Activated T-cell treated with anti-CD3 and anti-CD28 coated beads for 4 hours (primary cell): ENCODE data around the gene SIRT6.
"Not testable (repeated sequence)": the region's sequence is repeated elsewhere in the genome, so short reads cannot be mapped to it uniquely, and the experiment has no call there.

Experiments
- DNase-seq: peaks from one replicate; pipeline ENCODE4 v3.0.0-alpha.2; 2020

SIRT6 gene

GRCh38 chr19:4129050-4129449, 53.3 kb downstream of the SIRT6 start:
- DNase-seq, result not testable (repeated sequence)

- not testable (repeated sequence) for DNase-seq
These were observed 55.0 kb downstream of the SIRT6 start for GRCh38 chr19:4127322-4127721.

GRCh38 chr19:4124638-4125037, 57.7 kb downstream of the SIRT6 start:
- DNase-seq, result no peak
